ENCODE measurements around the gene IRF2BPL. TPM values are rescaled to one million over a fixed set of nuclear protein-coding genes. Genes with fewer than 3 reads are reported as not detected.

Gene IRF2BPL
- total RNA-seq, 3 donors from 2014 or later: 29.5 to 37.1 (median 32.7) TPM

DNA sequence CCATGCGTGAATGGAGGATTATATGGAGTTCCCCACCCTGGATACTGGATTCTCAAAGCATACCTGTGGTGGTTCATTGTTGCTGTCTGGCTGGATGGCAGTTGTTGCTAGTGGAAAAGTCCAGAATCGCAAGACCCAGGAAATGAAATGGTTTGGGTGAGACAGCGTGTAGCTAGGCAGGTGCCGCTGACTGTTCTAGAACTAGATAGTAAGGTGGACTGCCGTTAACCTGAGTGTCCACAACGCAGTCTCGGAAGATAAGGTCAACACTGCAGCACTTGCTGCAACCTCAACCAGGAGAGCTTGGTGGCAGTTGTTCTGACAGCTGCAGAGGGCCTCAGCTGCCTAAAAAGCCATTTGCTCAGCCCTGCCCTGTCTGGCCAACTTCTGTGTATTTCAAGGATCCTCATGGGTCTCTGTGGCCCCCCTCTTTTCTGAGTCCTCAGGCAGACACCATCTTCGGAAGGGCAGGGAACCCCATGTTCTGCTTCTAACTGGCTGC is 15.5 kb upstream of the IRF2BPL start:
- ATAC-seq (no peak), DNase-seq (no peak)
- Mint-ChIP-seq H3K4me3 (no peak overlapping the region), H3K36me3 (ENCODE audit: insufficient read depth) (no peaks in the 10 kb centered on the region), H3K27me3 (ENCODE audit: low read depth) (no peaks in the 10 kb centered on the region), H3K4me1 (ENCODE audit: low read depth) (peaks cover 68% of the 10 kb centered on the region), H3K9me3 (no peaks in the 10 kb centered on the region)

DNA sequence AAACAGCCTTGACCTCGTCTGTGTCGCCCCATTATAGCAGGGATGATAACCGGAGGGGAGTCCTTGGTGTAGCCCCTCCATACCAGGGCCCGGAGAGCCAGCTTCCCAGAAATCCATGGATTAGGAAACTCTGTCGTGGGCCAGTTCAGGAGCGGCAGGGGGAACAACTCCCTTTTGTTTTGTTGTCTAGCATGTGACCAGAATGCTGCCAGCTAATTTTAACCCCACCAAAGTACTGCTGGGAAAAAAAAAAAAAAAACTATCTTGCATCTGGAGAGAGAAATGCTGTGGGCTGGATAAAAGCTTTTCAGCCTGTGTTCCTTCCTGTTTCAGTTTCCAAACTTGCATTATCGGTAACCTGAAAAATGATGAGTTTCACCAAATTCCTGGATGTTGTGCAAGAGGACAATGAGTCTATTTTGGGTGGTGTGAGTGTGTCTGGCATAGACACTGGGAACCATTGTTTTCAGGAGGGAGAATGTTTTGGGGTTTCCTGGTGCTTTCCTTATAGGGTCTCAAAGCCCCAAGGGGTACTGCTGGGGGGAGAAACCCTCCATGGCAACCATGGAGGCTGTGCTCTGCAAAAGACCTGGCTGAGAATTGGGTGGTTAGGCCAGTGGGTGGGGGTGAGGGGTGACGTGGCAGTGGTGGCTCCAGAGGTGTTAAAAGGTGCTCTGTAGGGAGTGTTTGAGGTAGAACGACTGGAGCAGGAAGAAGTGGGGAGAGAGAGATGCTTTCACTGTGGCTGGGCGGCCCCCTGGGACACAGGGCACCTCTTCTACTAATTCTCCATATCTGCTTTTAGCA is 14.9 kb upstream of the IRF2BPL start:
- Mint-ChIP-seq H3K36me3 (ENCODE audit: insufficient read depth) (no peaks in the 10 kb centered on the region), H3K9me3 (no peaks in the 10 kb centered on the region), H3K4me1 (ENCODE audit: low read depth) (peaks cover 74% of the 10 kb centered on the region), H3K27me3 (ENCODE audit: low read depth) (no peaks in the 10 kb centered on the region), H3K4me3 (peak overlapping the region; percentile 25)
- ATAC-seq: peak; percentile 39 to 53
- DNase-seq: peak; percentile 40

DNA sequence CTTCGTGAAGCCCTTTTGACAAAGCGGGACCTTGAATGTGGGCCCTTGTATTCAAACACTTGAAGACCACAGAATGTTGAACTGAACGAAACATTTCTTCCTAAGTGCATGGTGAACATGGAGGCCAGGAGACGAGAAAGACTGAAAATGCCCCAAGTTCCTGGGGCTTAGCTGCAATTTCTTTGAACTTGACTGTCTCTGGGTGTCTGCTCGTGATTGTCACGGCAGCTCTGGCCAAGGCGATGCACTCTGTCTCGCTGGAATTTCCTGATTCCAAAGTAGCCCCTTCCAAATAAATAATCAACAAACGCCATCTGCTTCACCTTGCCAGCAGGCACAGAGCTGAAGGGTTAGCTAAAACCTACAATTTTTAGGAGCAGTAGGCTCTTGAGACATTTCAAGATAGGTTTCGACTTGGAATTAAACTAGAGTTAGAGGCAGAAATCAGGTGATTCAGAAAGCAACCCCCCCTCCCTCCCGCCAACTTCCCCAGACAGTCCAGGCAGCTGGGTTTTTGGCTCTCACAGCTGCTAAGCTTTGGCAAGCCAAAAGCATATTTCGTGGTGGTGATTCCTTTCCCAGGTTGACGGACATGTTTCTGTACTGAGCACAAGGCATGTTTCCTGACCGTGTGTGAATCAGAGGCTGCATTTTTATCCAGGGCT is 13.5 kb upstream of the IRF2BPL start:
- H3K9me3 Mint-ChIP-seq: no peaks in the 10 kb centered on the region
- H3K4me1 Mint-ChIP-seq (ENCODE audit: low read depth): peaks cover 88% of the 10 kb centered on the region
- H3K27me3 Mint-ChIP-seq (ENCODE audit: low read depth): no peaks in the 10 kb centered on the region
- ATAC-seq (no peak), DNase-seq (no peak)
- no peak overlapping the region for H3K4me3 Mint-ChIP-seq
- no peaks in the 10 kb centered on the region for H3K36me3 Mint-ChIP-seq (ENCODE audit: insufficient read depth)

DNA sequence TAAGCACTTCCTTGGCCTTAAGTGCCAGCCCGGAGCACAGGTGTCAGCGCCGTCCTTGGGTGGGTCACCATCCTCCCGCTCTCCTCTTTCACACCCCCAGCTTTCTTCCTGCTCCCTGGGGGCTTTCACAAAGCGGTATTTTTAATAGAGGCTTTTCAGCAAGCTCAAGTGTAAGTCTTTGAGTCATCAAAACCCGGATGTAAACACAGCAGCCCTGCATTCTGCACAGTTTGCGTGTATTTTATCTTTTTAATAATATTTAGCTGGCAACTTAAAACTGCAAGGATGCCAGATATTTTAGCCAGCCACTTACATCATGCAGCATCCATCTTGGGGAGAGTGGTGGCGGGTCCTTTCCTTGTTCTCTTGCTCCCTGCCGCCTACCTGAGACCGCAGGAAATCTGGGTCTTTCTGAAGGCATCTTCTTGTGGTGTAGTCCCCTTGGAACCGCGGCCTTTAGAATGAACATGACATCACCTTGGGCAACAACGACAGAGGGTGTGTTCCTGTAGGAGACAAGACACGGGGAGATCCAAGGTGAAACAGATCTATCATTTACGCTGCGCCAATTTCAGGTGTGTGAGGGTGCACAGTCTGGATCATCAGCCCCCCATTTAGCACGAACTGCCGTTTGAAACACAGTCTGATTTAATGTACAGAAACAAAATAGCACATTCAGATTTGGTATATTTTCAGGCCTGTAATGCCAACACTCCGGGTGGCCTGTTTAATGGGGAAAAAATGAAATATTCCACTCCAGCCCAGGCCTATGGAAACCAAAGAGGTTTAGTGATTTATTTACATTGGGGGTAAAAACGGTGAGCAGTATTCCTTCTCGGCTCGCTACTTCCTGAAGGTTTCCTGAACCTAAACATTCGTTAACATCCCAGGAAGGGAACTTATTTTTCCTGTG is 12.5 kb upstream of the IRF2BPL start:
- Mint-ChIP-seq H3K4me1 (ENCODE audit: low read depth) (peaks cover 87% of the 10 kb centered on the region), H3K36me3 (ENCODE audit: insufficient read depth) (no peaks in the 10 kb centered on the region), H3K27me3 (ENCODE audit: low read depth) (no peaks in the 10 kb centered on the region), H3K9me3 (no peaks in the 10 kb centered on the region), H3K4me3 (peak overlapping the region; percentile 80)
- peak; percentile 49 to 50 for ATAC-seq
- DNase-seq: peak; percentile 24

DNA sequence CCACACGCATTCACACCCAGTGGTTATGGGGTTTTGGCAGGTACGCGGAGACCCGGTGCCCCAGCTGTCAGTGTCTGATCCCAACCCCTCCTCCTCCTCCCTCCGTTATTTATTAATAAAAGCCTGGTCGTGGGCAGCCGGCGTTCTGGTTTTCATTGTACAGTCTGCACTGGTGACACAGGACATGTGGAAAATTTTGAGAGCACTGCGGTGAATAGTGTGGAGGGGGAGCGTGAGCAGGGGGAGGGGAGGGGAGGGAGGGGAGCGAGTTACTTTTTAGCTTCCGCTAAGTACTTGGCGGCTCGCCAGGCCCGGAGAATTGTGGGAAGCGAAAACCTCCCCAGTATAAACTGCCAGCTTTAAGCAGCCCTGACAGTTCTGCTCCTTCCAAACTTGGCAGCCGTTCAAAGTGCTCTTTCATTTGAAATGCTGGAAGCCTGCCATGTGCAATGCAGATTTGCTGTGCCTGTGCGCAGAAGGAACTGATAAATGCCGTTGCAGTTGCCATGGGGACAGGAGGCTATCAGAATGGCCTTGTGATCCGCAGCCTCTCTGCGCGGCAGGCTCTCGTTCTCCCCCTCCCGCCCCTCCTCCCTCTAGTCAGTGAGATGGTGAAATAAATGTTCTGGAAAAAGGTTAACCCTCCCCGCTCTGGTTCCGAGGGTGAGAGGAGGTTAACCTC is 11.7 kb upstream of the IRF2BPL start:
- no peaks in the 10 kb centered on the region for H3K9me3 Mint-ChIP-seq
- peak overlapping the region; percentile 80 for H3K4me3 Mint-ChIP-seq
- ATAC-seq: peak; percentile 65 to 66
- peak; percentile 97 for DNase-seq
- H3K4me1 Mint-ChIP-seq (ENCODE audit: low read depth): peaks cover 85% of the 10 kb centered on the region
- no peaks in the 10 kb centered on the region for H3K27me3 Mint-ChIP-seq (ENCODE audit: low read depth)
- no peaks in the 10 kb centered on the region for H3K36me3 Mint-ChIP-seq (ENCODE audit: insufficient read depth)

DNA sequence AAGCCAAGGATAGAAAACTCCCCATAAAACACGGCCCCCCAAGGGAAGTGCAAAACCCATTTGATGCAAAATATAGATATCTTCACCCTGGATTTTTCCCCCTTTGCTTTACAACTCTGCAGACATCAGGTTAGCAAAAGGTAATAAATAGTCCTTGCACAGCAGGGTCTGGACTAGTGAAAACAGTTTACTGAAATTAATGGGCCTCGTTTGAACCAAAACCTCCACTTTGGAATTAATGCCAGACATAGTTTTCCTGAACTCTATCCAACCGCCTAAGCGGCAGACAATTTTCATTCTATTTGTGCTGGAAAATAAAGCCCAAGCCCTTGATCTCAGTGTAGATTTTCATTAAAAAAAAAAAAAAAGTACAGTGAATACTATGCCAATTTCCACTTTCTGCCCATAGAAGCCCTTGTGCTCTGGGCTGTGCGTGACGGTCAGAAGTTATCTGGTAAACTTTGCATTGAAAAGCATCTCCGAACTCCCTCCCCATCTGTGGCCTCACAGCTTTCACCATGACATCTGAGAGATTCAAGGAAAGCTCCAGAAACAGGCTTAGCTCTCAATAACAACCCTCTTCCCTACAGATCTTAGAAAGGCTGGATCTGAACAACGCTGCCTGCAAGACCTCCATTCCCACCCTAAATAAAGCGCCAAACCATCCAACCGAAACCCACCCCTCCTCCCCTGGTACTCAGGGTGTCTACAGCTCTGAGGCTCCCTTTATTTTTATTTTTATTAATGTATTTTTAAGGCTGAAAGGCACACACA is 11.0 kb upstream of the IRF2BPL start:
- no peaks in the 10 kb centered on the region for H3K27me3 Mint-ChIP-seq (ENCODE audit: low read depth)
- DNase-seq: no peak
- H3K36me3 Mint-ChIP-seq (ENCODE audit: insufficient read depth): no peaks in the 10 kb centered on the region
- no peaks in the 10 kb centered on the region for H3K9me3 Mint-ChIP-seq
- peak overlapping the region; percentile 80 for H3K4me3 Mint-ChIP-seq
- ATAC-seq: no peak
- H3K4me1 Mint-ChIP-seq (ENCODE audit: low read depth): peaks cover 86% of the 10 kb centered on the region

DNA sequence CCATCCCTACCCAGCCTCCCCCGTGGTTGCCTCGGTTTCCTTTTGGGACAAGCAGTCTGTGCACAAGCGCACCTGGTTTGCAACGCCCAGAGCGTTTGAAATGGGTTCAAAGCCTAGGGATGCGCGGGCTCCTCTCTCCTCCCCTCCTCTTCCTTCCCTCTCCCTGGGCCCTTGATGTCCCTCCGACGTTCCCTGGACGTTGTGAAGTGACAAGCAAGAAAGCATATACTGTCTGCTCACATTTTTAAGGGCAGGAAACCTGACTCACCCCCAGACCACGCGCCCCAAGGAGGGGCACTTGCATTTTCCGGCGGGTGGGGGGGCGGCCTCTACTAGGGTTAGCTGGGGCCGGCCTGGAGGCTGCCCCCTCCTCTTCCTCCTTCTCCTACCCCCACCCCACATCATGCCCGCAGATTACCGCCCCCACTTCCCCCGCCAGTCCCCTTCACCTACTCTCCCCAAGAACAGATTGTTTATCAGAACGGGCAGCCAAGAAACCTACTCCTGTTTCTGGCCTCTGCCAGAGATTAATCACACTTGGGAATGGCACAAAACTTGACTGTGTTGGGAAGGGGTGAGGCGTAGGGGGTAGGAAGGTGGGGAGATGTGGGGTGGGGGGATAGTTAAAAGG is 9.5 kb upstream of the IRF2BPL start:
- Mint-ChIP-seq H3K27me3 (ENCODE audit: low read depth) (no peaks in the 10 kb centered on the region), H3K4me3 (peak overlapping the region; percentile 72), H3K4me1 (ENCODE audit: low read depth) (peaks cover 83% of the 10 kb centered on the region), H3K36me3 (ENCODE audit: insufficient read depth) (no peaks in the 10 kb centered on the region), H3K9me3 (no peaks in the 10 kb centered on the region)
- ATAC-seq (no peak), DNase-seq (peak; percentile 67)

DNA sequence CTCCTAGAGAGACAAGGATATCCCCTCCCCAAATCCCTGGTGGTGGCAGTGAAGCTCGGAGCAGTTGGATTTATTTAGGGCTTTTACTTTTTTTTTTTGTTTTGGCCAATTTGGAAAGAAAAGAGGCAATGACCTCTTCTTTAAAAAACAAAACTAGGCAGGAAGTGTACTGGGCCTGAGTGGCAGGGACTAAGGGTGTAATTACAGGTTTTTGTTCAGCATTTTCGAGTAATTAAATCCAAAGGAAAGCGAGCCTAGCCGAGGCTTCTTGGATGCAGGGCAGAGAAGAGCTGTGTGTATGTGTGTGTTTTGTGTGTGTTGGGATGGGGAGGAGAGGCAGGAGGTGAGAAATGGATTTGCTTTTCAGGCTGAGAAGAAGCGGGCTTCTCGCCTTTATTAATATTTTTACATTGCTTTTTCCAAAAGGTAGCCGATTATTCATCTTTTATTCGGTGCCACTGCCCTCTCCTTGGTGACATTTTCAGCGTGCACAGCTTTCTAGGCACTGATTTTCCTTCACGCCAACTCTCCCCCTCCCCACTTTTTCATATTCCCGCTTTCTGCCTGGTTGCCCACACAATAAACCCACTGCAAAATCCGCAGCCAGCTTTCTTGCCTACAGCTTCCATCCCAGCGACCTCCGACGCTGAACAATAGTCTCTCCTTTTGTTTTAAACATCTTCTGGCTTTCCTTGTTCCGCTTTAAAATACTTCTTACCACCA is 8.9 kb upstream of the IRF2BPL start:
- Mint-ChIP-seq H3K36me3 (ENCODE audit: insufficient read depth) (no peaks in the 10 kb centered on the region), H3K9me3 (no peaks in the 10 kb centered on the region), H3K4me1 (ENCODE audit: low read depth) (peaks cover 83% of the 10 kb centered on the region), H3K4me3 (peak overlapping the region; percentile 72), H3K27me3 (ENCODE audit: low read depth) (no peaks in the 10 kb centered on the region)
- DNase-seq: no peak
- ATAC-seq: no peak

DNA sequence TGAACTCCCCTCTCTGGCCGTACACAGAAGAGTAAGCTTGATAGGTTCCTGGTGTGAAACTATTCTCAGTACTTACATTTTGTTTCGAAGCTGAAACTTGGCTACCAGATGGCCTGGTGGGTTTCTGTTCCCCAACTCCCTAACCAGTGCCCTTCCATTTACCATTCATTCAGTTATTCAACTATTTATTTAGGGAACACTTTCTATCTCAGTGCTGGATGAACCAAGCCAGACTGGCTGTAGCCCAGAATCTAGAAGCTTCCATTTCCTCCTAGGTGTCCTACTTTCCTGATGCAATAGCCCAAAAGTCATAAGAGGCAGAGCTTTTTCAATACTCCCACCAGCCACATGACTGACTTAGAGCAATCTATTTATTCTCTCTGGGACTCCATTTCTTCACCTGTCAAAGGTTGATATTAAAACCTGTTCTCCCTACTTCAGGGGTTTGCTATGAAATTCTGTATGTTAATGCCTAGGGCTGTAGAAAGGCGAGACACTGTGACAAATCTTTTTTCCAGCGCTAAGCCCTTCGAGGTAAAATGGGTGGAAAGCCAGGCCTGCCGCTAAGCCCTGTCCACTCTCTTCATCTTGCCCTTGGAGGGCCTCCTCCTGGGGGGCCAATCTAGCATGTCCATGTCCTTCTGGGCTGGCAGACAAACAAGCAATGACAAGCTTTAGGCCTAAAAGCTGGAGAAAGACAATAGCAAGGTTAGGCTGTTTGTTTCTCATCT is 8.1 kb upstream of the IRF2BPL start:
- ATAC-seq (no peak), DNase-seq (no peak)
- H3K4me3 Mint-ChIP-seq: no peak overlapping the region
- peaks cover 83% of the 10 kb centered on the region for H3K4me1 Mint-ChIP-seq (ENCODE audit: low read depth)
- no peaks in the 10 kb centered on the region for H3K36me3 Mint-ChIP-seq (ENCODE audit: insufficient read depth)
- no peaks in the 10 kb centered on the region for H3K9me3 Mint-ChIP-seq
- no peaks in the 10 kb centered on the region for H3K27me3 Mint-ChIP-seq (ENCODE audit: low read depth)

DNA sequence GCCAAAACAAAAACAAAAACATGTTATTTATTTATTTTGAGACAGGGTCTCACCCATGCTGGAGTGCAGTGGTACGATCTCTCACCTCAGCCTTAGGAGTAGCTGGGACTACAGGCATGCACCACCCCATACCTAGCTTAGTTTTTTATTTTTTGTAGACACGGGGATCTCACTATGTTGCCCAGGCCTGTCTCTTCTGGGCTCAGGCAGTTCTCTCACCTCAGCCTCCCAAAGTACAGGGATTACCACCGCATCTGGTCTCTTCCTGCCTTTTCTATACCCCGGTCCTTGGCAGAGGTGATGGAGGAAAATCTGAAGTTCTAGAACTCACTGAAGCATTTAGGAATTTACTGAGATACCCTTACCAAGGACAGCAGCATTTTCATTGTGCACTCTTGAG is 6.8 kb upstream of the IRF2BPL start:
- Mint-ChIP-seq H3K4me1 (ENCODE audit: low read depth) (peaks cover 79% of the 10 kb centered on the region), H3K36me3 (ENCODE audit: insufficient read depth) (no peaks in the 10 kb centered on the region), H3K27me3 (ENCODE audit: low read depth) (no peaks in the 10 kb centered on the region), H3K4me3 (no peak overlapping the region), H3K9me3 (no peaks in the 10 kb centered on the region)
- ATAC-seq (no peak), DNase-seq (no peak)

DNA sequence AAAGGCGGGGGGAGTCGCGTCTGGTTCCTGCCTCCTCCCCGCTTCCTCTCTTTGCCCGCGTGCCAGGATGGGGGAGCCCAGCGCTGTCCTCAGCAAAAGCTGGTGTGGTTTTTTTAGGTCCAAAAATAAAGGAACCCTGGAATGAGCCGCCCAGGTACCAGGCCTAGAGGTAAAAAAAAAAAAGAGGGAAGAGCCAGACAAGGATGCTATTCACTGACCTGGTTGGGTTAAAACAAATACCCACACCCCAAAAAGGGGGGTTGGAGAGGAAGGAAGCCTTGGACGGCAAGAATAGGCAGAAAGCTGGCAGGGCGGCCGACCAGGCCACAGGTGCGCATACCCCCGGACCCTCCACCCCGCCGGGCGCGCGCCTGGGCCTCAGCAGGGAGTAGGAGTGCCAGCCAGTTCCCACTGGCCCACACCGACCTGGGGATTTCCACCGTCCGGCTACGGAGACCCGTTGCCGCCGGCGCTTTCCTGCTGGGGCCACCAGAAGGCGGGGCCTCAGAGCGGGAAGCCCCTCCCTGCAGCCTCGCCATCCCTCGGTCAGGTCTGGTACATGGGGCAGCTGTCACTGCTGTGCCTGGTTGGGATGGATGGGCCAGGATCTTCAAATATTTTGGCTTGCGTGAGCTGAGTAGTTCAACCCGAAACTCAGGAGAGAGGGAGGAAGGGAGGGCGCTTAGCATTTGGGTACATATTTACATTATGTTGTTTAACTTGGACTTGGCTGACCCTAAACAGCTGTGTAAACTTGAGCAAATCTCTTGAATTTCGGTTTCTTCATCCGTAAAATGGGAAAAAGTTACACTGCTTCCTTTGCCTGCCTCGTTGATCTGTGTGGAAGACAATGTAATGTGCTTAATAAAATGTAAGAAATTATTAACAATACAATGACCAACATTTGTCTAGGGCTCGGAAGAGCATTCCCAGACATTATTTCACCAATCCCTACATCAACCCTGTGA is 5.4 kb upstream of the IRF2BPL start:
- Mint-ChIP-seq H3K4me3 (peak overlapping the region; percentile 89), H3K4me1 (ENCODE audit: low read depth) (peaks cover 79% of the 10 kb centered on the region), H3K27me3 (ENCODE audit: low read depth) (no peaks in the 10 kb centered on the region), H3K9me3 (no peaks in the 10 kb centered on the region), H3K36me3 (ENCODE audit: insufficient read depth) (no peaks in the 10 kb centered on the region)
- DNase-seq (peak; percentile 75), ATAC-seq (peak; percentile 70 to 71)
